OCI-LY1 (cell line): ENCODE measurements around the gene MAPT.

Experiments
- H2AFZ ChIP-seq: fragments of 200-600 bp; sonication (generic), shearing (Covaris generic); 2 replicates; pipeline ENCODE4 v1.6.0; 2014; ENCODE audit warnings: antibody characterized with exemption, mild to moderate bottlenecking, low read length
- H3F3A ChIP-seq: fragments of 200-600 bp; sonication (generic), shearing (Covaris generic); 2 replicates; pipeline ENCODE4 v1.6.0; 2014; ENCODE audit warnings: mild to moderate bottlenecking, antibody characterized with exemption, low read length, moderate library complexity; ENCODE audit not compliant: insufficient read depth
- H3K27ac ChIP-seq: fragments of 200-600 bp; sonication (generic); 2 replicates; pipeline ENCODE4 v1.5.1; 2014; ENCODE audit warnings: low read length, mixed run types, mild to moderate bottlenecking, low read depth; ENCODE audit not compliant: poor library complexity, severe bottlenecking
- H3K27me3 ChIP-seq: fragments of 200-600 bp; sonication (generic); 2 replicates; pipeline ENCODE4 v1.6.0; 2014; ENCODE audit warnings: antibody characterized with exemption, mild to moderate bottlenecking, low read length, moderate library complexity; ENCODE audit not compliant: insufficient read depth
- H3K36me3 ChIP-seq: fragments of 200-600 bp; sonication (generic); 2 replicates; pipeline ENCODE4 v1.6.1; 2014; ENCODE audit warnings: mild to moderate bottlenecking, antibody characterized with exemption, low read length, moderate library complexity, mixed read lengths; ENCODE audit not compliant: insufficient read depth
- H3K4me1 ChIP-seq: fragments of 200-600 bp; sonication (generic); 2 replicates; pipeline ENCODE4 v1.5.1; 2014; ENCODE audit warnings: mild to moderate bottlenecking, low read length, moderate library complexity; ENCODE audit not compliant: insufficient read depth, severe bottlenecking
- H3K4me2 ChIP-seq: fragments of 200-600 bp; sonication (generic), shearing (Covaris generic); 2 replicates; pipeline ENCODE4 v1.6.1; 2014; ENCODE audit warnings: low read length
- H3K4me3 ChIP-seq: fragments of 200-600 bp; sonication (generic); 2 replicates; pipeline ENCODE4 v1.5.1; 2014; ENCODE audit warnings: low read length, low read depth, mild to moderate bottlenecking, mixed read lengths; ENCODE audit not compliant: poor library complexity, severe bottlenecking
- H3K79me2 ChIP-seq: fragments of 200-600 bp; shearing (Covaris generic); 2 replicates; pipeline ENCODE4 v1.6.1; 2016; ENCODE audit warnings: mixed run types, low read length, mixed read lengths; ENCODE audit not compliant: insufficient read depth
- H3K9ac ChIP-seq: fragments of 200-600 bp; sonication (generic), shearing (Covaris generic); 2 replicates; pipeline ENCODE4 v1.6.1; 2014; ENCODE audit warnings: mild to moderate bottlenecking, low read length, mixed read lengths
- H3K9me2 ChIP-seq: fragments of 200-600 bp; sonication (generic), shearing (Covaris generic); 2 replicates; pipeline ENCODE4 v1.6.1; 2014; ENCODE audit warnings: low read depth, mild to moderate bottlenecking, low read length, mixed read lengths
- H3K9me3 ChIP-seq: fragments of 200-600 bp; shearing (Covaris generic); 2 replicates; pipeline ENCODE4 v1.6.1; 2014; ENCODE audit warnings: low read length, mixed read lengths
- H4K20me1 ChIP-seq: fragments of 200-600 bp; sonication (generic), shearing (Covaris generic); 2 replicates; pipeline ENCODE4 v1.6.0; 2016; ENCODE audit warnings: mild to moderate bottlenecking, low read length; ENCODE audit not compliant: insufficient read depth
- CTCF ChIP-seq: fragments of 200-600 bp; sonication (generic), shearing (Covaris generic); IDR thresholded peaks from 2 replicates; pipeline ENCODE4 v1.5.1; 2017; ENCODE audit warnings: mild to moderate bottlenecking, antibody characterized with exemption, low read length, moderate library complexity, mixed read lengths
- EZH2 ChIP-seq: fragments of 200-600 bp; sonication (generic), shearing (Covaris generic); IDR thresholded peaks from 2 replicates; pipeline ENCODE4 v1.8.0; 2017; ENCODE audit warnings: borderline replicate concordance, mixed run types, mild to moderate bottlenecking, antibody characterized with exemption, low read length, moderate library complexity, mixed read lengths

Gene MAPT

GRCh38 chr17:45863857-45864654 lies 30.3 kb upstream of the MAPT start:
- H3K4me1 ChIP-seq, result no peaks in the 10 kb centered on the region
- H3K9me2 ChIP-seq, result no peaks in the 10 kb centered on the region
- TF ChIP-seq CTCF (no peak), EZH2 (no peak)
- H3K9me3 ChIP-seq, result 0 out of 2 replicates have a peak, but pooled peaks cover 4% of the 10 kb centered on the region
- no peaks in the 10 kb centered on the region; the same call in 1 of the 2 replicates for H3K27me3 ChIP-seq
- no peak overlapping the region for H3K4me2 ChIP-seq
- H3K9ac ChIP-seq, result no peak overlapping the region
- H2AFZ ChIP-seq, result no peak overlapping the region
- no peak overlapping the region for H3K4me3 ChIP-seq
- H3F3A ChIP-seq, result no peaks in the 10 kb centered on the region
- no peaks in the 10 kb centered on the region; the same call in 1 of the 2 replicates for H3K36me3 ChIP-seq
- H4K20me1 ChIP-seq, result no peaks in the 10 kb centered on the region
- no peaks in the 10 kb centered on the region for H3K79me2 ChIP-seq
- no peak overlapping the region for H3K27ac ChIP-seq

GRCh38 chr17:45867171-45867570 lies 27.2 kb upstream of the MAPT start:
- H2AFZ ChIP-seq, result no peak overlapping the region
- H3K27me3 ChIP-seq, result no peaks in the 10 kb centered on the region; the same call in 1 of the 2 replicates

GRCh38 chr17:45867702-45868101 lies 26.7 kb upstream of the MAPT start:
- Histone ChIP-seq H3K4me3 (no peak overlapping the region), H3F3A (no peaks in the 10 kb centered on the region), H3K27ac (no peak overlapping the region), H3K4me1 (no peaks in the 10 kb centered on the region), H3K9me3 (0 out of 2 replicates have a peak, but pooled peaks cover 4% of the 10 kb centered on the region), H3K4me2 (no peak overlapping the region), H3K9ac (no peak overlapping the region), H4K20me1 (no peaks in the 10 kb centered on the region), H3K79me2 (no peaks in the 10 kb centered on the region), H3K27me3 (no peaks in the 10 kb centered on the region; the same call in 1 of the 2 replicates), H3K36me3 (no peaks in the 10 kb centered on the region; the same call in 1 of the 2 replicates), H2AFZ (no peak overlapping the region), H3K9me2 (no peaks in the 10 kb centered on the region)
- TF ChIP-seq EZH2, result no peak

More at GRCh38 chr17:45867171-45867570, 27.2 kb upstream of the MAPT start:
- H3K4me2 ChIP-seq, result no peak overlapping the region
- no peaks in the 10 kb centered on the region for H3K4me1 ChIP-seq
- TF ChIP-seq CTCF (no peak), EZH2 (no peak)
- no peaks in the 10 kb centered on the region for H4K20me1 ChIP-seq
- no peaks in the 10 kb centered on the region for H3K9me2 ChIP-seq
- no peaks in the 10 kb centered on the region for H3K79me2 ChIP-seq
- no peak overlapping the region for H3K27ac ChIP-seq
- no peak overlapping the region for H3K9ac ChIP-seq
- H3K36me3 ChIP-seq, result no peaks in the 10 kb centered on the region; the same call in 1 of the 2 replicates
- no peaks in the 10 kb centered on the region for H3F3A ChIP-seq
- 0 out of 2 replicates have a peak, but pooled peaks cover 4% of the 10 kb centered on the region for H3K9me3 ChIP-seq
- no peak overlapping the region for H3K4me3 ChIP-seq
